Thyroid gland (tissue), 4 donors: ENCODE measurements around the gene MAS1L. TPM values are rescaled to one million over a fixed set of nuclear protein-coding genes. Genes with fewer than 3 reads are reported as not detected.

Experiments
- DNase-seq, 2 donors: peaks; one replicate each; pipeline ENCODE4 v3.0.0-alpha.2; 2019
- H3K27ac ChIP-seq, 3 donors: fragments of 200-600 bp; sonication (generic); 1 replicate in 2 of 3; 2 replicates in 1 of 3; pipeline ENCODE4 v1.5.1; 2016 to 2019; ENCODE audit warnings: mild to moderate bottlenecking in 1 of 3, moderate library complexity in 1 of 3
- H3K27me3 ChIP-seq: fragments of 200-600 bp; sonication (generic); one replicate; pipeline ENCODE4 v1.5.1; 2019
- H3K36me3 ChIP-seq, 2 donors: fragments of 200-600 bp; sonication (generic); one replicate each; pipeline ENCODE4 v1.5.1; 2016 to 2019
- H3K4me1 ChIP-seq, 2 donors: fragments of 200-600 bp; sonication (generic); one replicate each; pipeline ENCODE4 v1.5.1; 2017 to 2019
- H3K4me3 ChIP-seq, 3 donors: fragments of 200-600 bp; sonication (generic); replicated peaks in 1 of 3; 1 replicate in 2 of 3; 2 replicates in 1 of 3; pipeline ENCODE4 v1.5.1; 2016; ENCODE audit warnings: mild to moderate bottlenecking in 1 of 3
- H3K9me3 ChIP-seq: fragments of 200-600 bp; sonication (generic); one replicate; pipeline ENCODE4 v1.5.1; 2017
- POLR2A ChIP-seq, 2 donors: fragments of 450-650 bp; IDR thresholded peaks; one replicate each; pipeline ENCODE4 v1.6.1; 2017; ENCODE audit warnings: antibody characterized with exemption in 2 of 2, mild to moderate bottlenecking in 2 of 2, moderate library complexity in 1 of 2
- WGBS, 2 donors: methylation state at CpG; one replicate each; pipeline ENCODE4 v1.1.5; 2017; 5-methylcytosine and 5-hydroxymethylcytosine counted together
- intact Hi-C: fragments of 100-400 bp; cut with DNase I; formaldehyde crosslinking; loops from one replicate; pipeline ENCODE4 v1.15.1; 2023
- total RNA-seq, 4 donors: library from RNA; depleted of rRNA; stranded (reverse); fragments of >200 nt; gene quantifications; one replicate each; pipeline ENCODE4 v1.2.3, GENCODE V29; 2016
- TF ChIP-seq, protein P1 (sequence below), 6 experiments: fragments of 200-600 bp in 3 of 6; fragments of 450-650 bp in 3 of 6; sonication (generic) in 3 of 6; IDR thresholded peaks; one replicate each; pipeline ENCODE4 v1.5.1; 2016 to 2019; ENCODE audit warnings: antibody characterized with exemption in 6 of 6, mild to moderate bottlenecking in 2 of 6, inconsistent platforms in 1 of 6, moderate library complexity in 1 of 6

MAS1L gene
- total RNA-seq, 4 donors from 2014 or later, result not detected

GRCh38 chr6:29510202-29510601, 22.4 kb upstream of the MAS1L start:
- no peak overlapping the region for H3K4me3 ChIP-seq
- no peaks in the 10 kb centered on the region for H3K27me3 ChIP-seq
- H3K4me1 ChIP-seq, result no peaks in the 10 kb centered on the region
- 46 to 50% methylated on average over 4 of the region's 4 CpGs for WGBS, 2 donors
- H3K36me3 ChIP-seq, result no peaks in the 10 kb centered on the region
- DNase-seq, result no peak
- TF ChIP-seq, protein P1, sequence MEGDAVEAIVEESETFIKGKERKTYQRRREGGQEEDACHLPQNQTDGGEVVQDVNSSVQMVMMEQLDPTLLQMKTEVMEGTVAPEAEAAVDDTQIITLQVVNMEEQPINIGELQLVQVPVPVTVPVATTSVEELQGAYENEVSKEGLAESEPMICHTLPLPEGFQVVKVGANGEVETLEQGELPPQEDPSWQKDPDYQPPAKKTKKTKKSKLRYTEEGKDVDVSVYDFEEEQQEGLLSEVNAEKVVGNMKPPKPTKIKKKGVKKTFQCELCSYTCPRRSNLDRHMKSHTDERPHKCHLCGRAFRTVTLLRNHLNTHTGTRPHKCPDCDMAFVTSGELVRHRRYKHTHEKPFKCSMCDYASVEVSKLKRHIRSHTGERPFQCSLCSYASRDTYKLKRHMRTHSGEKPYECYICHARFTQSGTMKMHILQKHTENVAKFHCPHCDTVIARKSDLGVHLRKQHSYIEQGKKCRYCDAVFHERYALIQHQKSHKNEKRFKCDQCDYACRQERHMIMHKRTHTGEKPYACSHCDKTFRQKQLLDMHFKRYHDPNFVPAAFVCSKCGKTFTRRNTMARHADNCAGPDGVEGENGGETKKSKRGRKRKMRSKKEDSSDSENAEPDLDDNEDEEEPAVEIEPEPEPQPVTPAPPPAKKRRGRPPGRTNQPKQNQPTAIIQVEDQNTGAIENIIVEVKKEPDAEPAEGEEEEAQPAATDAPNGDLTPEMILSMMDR (IDR thresholded peaks at IDR 0.05), result no peak
- TF ChIP-seq POLR2A (IDR thresholded peaks at IDR 0.05), result no peak
- H3K27ac ChIP-seq, result no peak overlapping the region
- H3K9me3 ChIP-seq, result no peaks in the 10 kb centered on the region
- intact Hi-C loops, result no loop called here

DNA sequence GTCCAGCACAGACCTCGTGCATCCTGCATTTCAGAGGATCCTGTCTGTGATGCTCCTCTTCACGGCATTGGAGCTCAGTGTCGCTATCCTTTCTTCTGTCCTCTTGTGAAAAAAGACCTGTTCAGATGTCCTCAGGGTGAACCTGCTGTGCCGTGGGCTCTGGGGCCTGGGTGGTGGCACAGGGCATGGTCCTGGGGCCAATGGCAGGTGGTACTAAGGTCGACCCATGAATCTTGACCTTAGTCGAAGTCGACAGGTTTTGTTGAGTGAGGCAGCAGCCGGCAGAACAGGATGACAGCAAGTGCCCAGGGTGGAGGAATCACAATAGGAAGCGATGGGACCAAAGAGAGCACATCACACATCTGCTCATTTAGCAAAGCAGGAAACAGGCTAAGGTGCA, 22.0 kb upstream of the MAS1L start:
- no peak overlapping the region for H3K27ac ChIP-seq
- no peaks in the 10 kb centered on the region for H3K36me3 ChIP-seq
- no peaks in the 10 kb centered on the region for H3K9me3 ChIP-seq
- intact Hi-C loops, result no loop called here
- no peaks in the 10 kb centered on the region for H3K27me3 ChIP-seq
- no peak overlapping the region for H3K4me3 ChIP-seq
- 80 to 84% methylated on average over 9 of the region's 9 CpGs for WGBS, 2 donors
- TF ChIP-seq, protein P1 (IDR thresholded peaks at IDR 0.05), result no peak
- H3K4me1 ChIP-seq, result no peaks in the 10 kb centered on the region
- no peak for DNase-seq

- no peak for TF ChIP-seq POLR2A (IDR thresholded peaks at IDR 0.05)
- TF ChIP-seq, protein P1 (IDR thresholded peaks at IDR 0.05), result no peak
- WGBS, 2 donors, result 77 to 80% methylated on average over 6 of the region's 6 CpGs
- no peak for DNase-seq
These were observed 21.5 kb upstream of the MAS1L start for GRCh38 chr6:29509239-29509638.

GRCh38 chr6:29507319-29507718, 19.6 kb upstream of the MAS1L start:
- Histone ChIP-seq H3K27me3 (no peaks in the 10 kb centered on the region), H3K27ac (no peak overlapping the region), H3K4me1 (no peaks in the 10 kb centered on the region), H3K9me3 (no peaks in the 10 kb centered on the region), H3K36me3 (no peaks in the 10 kb centered on the region), H3K4me3 (no peak overlapping the region)
- intact Hi-C loops, result no loop called here
- TF ChIP-seq POLR2A (IDR thresholded peaks at IDR 0.05), result no peak
- TF ChIP-seq, protein P1 (IDR thresholded peaks at IDR 0.05), result no peak
- WGBS, 2 donors, result 83 to 93% methylated on average over 5 of the region's 5 CpGs
- no peak for DNase-seq

More at GRCh38 chr6:29509239-29509638, 21.5 kb upstream of the MAS1L start:
- Histone ChIP-seq H3K36me3 (no peaks in the 10 kb centered on the region), H3K9me3 (no peaks in the 10 kb centered on the region), H3K4me3 (no peak overlapping the region), H3K27me3 (no peaks in the 10 kb centered on the region), H3K4me1 (no peaks in the 10 kb centered on the region), H3K27ac (no peak overlapping the region)
- intact Hi-C loops, result no loop called here

- Histone ChIP-seq H3K27me3 (no peaks in the 10 kb centered on the region), H3K9me3 (no peaks in the 10 kb centered on the region), H3K36me3 (no peaks in the 10 kb centered on the region), H3K4me1 (no peaks in the 10 kb centered on the region), H3K27ac (no peak overlapping the region), H3K4me3 (no peak overlapping the region)
- DNase-seq, result no peak
- TF ChIP-seq, protein P1 (IDR thresholded peaks at IDR 0.05), result no peak
- TF ChIP-seq POLR2A (IDR thresholded peaks at IDR 0.05), result no peak
- intact Hi-C loops, result no loop called here
- WGBS, 2 donors, result 83% methylated on average over 10 to 11 of the region's 11 CpGs
These were observed 18.8 kb upstream of the MAS1L start for GRCh38 chr6:29506446-29507067.
